GM21737 (cell line): ENCODE results near the gene ADGRL3.
"Not testable (repeated sequence)": the region's sequence is repeated elsewhere in the genome, so short reads cannot be mapped to it uniquely, and the experiment has no call there.

Source experiments
- ATAC-seq: cut with Tn5 transposase; IDR thresholded peaks from one replicate; pipeline ENCODE4 v1.9.1; 2021; ENCODE audit warnings: mild to moderate bottlenecking, moderate library complexity; ENCODE audit not compliant: unreplicated experiment

The ADGRL3 gene

GRCh38 chr4:61924131-61924530 is 724.0 kb downstream of the ADGRL3 start:
- ATAC-seq = no peak

- no peak for ATAC-seq
Measured at GRCh38 chr4:61933527-61933926, 733.4 kb downstream of the ADGRL3 start.

- no peak for ATAC-seq
Measured at GRCh38 chr4:61934198-61934597, 734.1 kb downstream of the ADGRL3 start.

GRCh38 chr4:61938250-61938846 is 738.2 kb downstream of the ADGRL3 start:
- no peak for ATAC-seq

GRCh38 chr4:61950625-61951024 is 750.5 kb downstream of the ADGRL3 start:
- no peak for ATAC-seq

- no peak for ATAC-seq
Measured at GRCh38 chr4:61953386-61953785, 753.3 kb downstream of the ADGRL3 start.

- ATAC-seq = no peak
Measured at GRCh38 chr4:61958591-61958990, 758.5 kb downstream of the ADGRL3 start.

GRCh38 chr4:61959087-61959486 is 759.0 kb downstream of the ADGRL3 start:
- no peak for ATAC-seq

- ATAC-seq = no peak
Measured at GRCh38 chr4:61984260-61984909, 784.3 kb downstream of the ADGRL3 start.

- no peak for ATAC-seq
Measured at GRCh38 chr4:61985426-61985825, 785.3 kb downstream of the ADGRL3 start.

- not testable (repeated sequence) for ATAC-seq
Measured at GRCh38 chr4:61986929-61987328, 786.8 kb downstream of the ADGRL3 start.

GRCh38 chr4:61992351-61992750 is 792.2 kb downstream of the ADGRL3 start:
- ATAC-seq = no peak

GRCh38 chr4:61994036-61994435 is 793.9 kb downstream of the ADGRL3 start:
- ATAC-seq = no peak

- no peak for ATAC-seq
Measured at GRCh38 chr4:61995717-61996340, 795.7 kb downstream of the ADGRL3 start.

- ATAC-seq = no peak
Measured at GRCh38 chr4:61996943-61997342, 796.8 kb downstream of the ADGRL3 start.

GRCh38 chr4:61997831-61998230 is 797.7 kb downstream of the ADGRL3 start:
- ATAC-seq = no peak

- ATAC-seq = no peak
Measured at GRCh38 chr4:62003695-62004094, 803.6 kb downstream of the ADGRL3 start.

GRCh38 chr4:62004881-62005280 is 804.8 kb downstream of the ADGRL3 start:
- ATAC-seq = no peak

GRCh38 chr4:62006108-62006507 is 806.0 kb downstream of the ADGRL3 start:
- no peak for ATAC-seq

- no peak for ATAC-seq
Measured at GRCh38 chr4:62015043-62015739, 815.1 kb downstream of the ADGRL3 start.

GRCh38 chr4:62018537-62018936 is 818.4 kb downstream of the ADGRL3 start:
- no peak for ATAC-seq

- ATAC-seq = no peak
Measured at GRCh38 chr4:62023633-62024032, 823.5 kb downstream of the ADGRL3 start.
